ENCODE data around the gene TDRKH. TPM values are rescaled to one million over a fixed set of nuclear protein-coding genes. Genes with fewer than 3 reads are reported as not detected.

TDRKH gene, protein sequence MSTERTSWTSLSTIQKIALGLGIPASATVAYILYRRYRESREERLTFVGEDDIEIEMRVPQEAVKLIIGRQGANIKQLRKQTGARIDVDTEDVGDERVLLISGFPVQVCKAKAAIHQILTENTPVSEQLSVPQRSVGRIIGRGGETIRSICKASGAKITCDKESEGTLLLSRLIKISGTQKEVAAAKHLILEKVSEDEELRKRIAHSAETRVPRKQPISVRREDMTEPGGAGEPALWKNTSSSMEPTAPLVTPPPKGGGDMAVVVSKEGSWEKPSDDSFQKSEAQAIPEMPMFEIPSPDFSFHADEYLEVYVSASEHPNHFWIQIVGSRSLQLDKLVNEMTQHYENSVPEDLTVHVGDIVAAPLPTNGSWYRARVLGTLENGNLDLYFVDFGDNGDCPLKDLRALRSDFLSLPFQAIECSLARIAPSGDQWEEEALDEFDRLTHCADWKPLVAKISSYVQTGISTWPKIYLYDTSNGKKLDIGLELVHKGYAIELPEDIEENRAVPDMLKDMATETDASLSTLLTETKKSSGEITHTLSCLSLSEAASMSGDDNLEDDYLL
- 6.0 TPM for total RNA-seq

DNA sequence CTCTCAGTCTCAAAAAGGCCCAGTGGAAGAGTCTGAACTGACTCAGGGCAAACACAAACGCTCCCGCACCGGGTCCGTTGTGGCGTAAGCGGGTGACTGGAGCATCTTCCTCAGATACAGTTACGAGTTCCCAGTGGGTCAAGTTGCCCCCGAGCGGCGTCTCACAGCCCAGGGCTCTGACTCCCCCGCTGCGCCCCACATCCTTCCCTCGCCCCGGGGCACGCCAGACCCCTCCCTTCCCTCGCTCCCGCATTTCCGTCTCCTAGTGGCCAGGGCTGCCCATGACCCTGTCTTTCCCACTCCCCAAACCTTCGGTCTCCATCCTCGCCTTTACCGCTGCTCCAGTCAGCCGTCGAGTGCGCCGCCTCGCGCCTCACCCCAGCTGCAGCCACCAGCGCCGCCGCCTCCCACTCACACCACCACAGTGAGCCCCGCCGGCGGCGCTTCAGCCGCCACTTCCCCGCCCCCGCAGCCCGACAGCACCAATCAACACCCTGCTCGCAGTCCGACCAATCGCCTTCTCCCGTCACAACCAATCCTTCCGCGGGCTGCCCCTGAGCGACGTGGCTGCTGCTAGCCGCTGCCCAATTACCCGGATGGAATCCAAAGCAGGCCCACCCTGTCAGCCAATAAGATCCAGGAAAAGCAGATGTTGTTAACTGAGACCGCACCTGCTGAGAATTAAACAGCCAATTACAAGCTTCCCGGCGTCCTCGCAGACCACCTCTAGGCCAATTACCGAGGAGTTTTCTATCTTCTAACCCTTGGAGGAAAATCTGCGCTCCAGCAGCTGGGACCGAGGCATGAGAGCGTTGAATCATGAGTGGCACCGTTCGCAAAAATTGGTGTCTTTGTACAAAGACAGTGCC, at the start of gene TDRKH:
TSS of gene TDRKH (minus strand) at position 430 of the 869 bp plus-strand sequence. CDS start 7,478 bp downstream, outside the sequence.
- peak; percentile 98 for DNase-seq

DNA sequence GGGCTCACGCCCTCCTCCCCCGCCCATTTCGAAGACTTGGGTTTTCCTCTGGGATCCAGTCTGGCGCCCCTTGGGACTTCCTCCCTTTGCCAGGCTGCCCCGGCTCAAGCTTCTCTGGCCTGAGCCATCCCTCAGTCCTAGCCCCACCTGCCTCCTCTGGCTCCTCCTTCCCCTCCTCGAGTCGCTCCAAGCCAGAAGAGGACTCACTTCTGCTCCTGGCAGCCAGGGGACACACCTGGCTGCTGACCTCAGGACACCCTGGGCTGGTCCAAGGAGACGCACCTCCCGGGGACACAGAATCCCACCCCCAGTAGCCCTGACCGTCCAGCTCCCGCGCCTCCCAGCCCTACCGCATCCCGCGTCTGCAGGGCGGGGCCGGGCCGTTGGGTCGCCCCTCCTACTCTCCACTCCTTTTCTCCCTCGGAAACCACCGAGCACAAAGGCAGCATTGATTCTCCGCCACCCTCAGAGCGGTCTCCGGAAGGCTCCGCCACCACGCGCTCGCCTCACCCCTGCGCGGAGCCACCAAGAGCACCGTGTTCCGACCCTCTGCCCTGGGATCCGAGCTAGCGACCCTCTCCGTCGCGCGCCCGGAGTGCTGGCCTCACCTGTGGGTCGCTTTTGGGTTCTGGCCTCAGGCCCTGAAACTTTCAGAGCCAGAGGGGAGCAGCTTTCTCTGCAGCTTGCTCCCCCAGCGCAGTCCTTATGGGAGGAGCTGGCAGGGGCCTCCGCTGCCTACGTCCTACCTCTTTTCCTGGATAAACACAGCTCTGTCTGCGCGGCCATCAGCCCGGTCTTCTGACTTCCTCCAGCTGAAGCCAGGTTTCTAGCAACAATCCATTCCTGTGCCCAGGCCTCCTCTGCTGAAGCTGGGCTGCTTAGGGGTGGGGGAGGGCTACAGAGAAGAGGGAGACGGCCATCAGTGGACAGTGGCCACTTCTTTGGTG, 49.4 kb upstream of the TDRKH start, which contains the start of gene C2CD4D:
TSS of gene C2CD4D (minus strand) at position 364 of the 947 bp plus-strand sequence. CDS start 831 bp downstream, outside the sequence.
- DNase-seq = no peak

DNA sequence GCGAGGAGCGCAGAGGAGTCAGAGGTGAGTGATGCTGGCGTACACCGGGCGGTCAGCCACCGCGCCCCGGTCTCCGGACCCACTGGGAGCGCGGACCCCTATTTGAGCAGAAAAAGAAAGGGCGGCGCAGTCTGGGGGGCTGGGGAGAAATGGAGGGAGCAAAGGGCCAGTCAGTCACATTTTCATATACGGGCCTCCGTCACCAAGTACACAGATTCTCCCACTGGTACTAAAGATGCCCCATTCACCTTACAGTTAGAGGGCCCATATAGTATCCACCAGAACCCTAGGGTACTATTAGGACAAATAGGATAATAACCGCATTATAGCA, 48.7 kb upstream of the TDRKH start:
- no peak for DNase-seq

DNA sequence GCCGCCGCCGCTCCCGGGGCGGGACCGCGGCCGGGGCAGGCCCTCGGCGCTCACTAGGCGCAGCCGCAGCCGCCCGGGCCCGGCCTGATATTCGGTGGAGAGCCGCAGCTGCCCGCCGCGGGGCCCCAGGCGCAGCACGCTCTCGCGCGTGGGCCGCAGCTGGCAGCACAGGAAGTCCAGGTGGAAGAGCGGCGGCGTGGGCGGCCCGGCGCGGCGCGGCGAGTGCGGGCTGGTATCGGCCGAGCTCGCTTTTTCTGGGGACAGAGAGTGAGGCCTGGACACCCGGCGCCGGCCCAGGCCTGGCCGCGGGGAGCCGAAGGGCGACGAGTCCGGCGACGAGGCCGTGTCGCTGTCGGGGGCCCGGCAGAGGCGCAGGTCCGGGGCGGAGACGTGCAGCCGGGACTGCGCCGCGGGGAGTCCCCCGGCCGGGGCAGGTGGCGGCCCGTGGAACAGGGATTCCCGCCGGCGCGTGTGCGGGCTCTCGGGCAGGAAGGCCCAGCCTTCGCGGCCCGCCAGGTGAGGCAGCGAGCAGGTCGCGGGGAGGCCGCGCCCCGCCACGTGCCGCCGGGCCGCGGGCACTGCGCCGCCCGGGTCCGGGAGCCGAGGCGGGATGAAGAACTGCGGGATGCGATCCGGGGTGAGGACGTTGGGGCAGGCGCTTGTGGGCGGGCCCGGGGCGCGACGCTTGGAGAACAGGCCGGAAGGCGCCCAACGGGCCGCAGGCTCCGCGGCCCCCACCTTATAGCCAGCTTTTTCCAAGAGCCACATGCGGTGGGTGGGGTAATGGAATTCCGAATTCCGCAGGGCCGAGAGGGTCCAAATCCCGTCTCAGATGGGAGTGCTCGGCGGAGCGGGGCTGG, 48.2 kb upstream of the TDRKH start:
- no peak for DNase-seq

DNA sequence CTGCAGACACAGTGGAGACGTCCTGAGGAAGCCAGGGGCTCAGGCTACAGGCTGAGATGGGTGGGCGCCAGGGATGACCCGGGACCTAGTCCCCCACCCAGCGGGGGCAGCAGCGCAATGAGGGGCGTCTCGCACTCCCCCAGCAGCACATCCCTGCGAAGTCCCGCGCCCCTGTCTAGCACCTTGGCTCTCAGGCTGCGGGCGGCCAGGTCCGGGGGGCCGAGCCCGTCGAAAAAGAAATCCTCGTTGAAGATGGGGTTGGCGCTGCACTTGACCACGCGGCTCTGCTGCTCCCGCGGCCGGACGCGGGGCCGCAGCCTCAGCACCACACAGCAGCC, 47.6 kb upstream of the TDRKH start:
- DNase-seq = no peak

DNA sequence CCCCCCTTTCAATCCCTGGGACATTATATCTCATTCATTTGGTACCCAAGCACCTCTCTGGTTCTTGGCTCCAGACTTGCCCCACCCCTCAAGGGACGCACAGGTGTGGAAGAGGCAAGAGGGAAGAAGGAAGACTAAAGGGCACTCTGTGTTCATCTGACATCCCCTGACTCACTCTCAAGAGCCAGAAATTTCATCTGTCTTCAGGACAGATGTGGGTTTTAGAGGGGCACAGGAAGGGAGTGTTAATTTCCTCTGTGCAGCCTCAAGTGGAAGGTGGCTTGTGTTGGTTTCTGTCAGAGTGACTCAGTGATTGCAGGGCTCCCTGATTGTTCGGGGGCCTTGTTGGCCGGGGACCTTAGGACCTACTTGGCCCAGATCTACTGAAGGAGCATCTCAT, 46.9 kb upstream of the TDRKH start:
- no peak for DNase-seq

DNA sequence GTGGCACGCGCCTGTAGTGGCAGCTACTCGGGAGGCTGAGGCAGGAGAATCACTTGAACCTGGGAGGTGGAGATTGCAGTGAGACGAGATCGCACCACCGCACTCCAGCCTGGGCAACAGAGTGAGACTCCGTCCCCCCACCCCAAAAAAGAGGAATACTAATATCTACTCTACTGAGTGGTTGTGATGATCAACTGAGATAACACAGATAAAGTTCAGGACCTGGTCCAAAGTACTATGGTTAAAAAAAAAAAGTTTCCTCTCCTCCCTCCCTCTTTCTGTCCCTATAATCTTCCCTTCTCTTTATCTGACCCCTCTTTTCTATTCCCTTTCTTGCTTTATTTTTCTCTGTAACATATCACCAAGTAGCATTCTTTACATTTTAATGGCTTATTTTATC, 45.3 kb upstream of the TDRKH start:
- DNase-seq = no peak

DNA sequence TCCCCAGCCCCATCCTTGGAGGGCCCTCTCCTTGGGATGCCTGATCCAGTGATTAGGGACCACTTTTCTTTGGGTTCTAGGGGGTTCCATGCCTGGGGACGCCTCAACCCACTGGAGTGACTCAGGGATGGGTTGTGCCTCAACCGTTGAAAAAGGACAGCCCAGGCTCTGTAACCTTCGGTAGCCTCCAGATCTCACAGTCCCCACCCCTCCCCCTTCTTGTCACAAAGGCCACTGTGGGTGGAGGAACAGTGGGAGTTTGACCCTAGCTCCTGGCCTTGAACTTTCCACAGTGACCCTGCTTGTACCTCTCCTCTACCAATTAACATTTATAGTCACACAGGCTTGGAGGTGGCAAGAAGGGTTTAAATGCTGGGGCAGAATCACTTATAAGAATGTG, 43.9 kb upstream of the TDRKH start:
- DNase-seq = no peak

DNA sequence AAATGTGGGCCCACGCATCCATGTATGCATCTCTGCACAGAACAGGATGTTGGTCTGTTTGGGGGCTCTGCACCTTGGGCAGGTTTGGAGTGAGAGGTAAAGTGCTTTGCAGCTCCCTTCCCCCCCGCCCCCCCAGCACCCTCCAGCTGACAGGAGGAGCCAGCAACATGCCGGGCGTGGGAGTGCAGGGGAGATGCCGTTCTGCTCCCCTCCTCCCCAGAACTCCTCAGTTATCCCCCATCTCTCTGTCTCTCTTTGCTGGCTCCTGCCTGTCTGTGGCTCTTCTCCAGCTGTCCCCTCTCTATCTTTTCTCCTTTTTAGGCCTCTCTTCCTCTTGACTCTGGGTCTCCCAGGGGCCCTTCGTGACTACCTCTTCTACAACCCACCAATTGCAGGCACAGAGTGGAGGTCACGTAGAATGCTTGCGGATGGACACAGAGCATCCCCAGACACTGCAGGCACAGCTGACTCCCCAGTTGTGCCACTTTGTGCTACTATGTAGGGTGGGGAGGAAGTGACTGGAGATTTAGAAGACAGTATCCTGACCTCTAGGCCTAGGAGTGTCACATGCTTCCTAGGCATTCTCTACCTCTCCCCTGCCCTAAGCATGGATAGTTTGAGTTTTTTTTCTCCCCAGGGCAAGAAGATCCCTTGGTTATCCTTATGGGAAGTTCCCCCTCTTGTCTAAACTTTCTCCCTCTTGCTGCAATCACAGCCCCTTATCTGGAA, 43.0 kb upstream of the TDRKH start:
- DNase-seq = no peak

DNA sequence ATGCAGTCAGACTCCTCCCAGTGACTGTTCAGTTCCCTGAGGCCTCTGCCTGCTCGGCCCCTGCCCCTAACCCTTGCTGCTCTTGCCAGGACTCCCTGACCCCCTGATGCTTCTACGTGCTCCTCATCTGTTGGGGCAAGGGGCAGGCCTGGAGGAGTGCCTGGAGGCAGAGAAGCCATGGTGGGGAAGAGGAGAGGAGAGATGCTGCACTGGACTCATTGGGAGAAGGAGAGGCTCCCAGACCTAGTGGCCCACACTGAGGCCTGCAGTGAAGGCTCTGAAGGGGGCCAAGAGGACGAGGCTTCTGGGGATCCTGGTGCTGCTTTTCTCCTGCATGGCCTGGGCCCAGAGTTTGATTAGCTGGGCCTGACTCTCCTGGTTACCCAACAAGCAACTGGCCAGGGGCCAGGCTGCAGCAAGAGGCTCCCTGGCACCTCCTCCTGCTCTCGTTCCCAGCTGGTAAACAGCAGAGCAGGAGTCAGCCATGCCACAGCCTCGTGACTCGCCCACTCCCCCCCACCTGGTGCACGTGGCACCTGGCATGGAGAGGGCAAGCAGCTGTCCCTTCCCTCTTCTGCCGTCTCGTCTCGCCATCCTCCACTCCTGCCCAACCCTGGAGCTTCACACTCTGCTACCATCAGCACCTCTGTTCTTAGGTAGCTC, 42.1 kb upstream of the TDRKH start:
- no peak for DNase-seq

DNA sequence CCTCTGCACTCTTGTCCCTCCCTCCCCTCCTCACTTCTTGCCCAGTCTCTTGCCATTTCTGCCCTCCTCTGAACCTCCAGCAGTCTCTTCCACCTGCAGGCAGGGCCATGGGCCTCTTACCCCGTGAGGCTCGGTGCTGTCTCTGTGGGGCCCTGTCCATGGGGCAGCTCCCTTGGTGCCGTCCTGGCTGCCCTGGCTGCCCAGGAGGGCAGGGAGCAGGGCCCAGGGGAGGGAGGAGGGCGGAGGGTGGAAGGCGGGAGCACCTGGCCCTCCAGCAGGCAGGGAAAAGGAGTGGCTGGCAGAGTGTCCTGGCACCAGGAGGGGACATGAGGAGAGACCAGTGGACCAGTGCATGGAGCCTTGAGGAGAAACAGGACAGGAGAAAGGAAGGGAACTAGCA, 41.3 kb upstream of the TDRKH start, which contains the start of gene RORC:
TSS of gene RORC (minus strand) at position 198 of the 400 bp plus-strand sequence. CDS start at position 160, 38 bp downstream.
- no peak for DNase-seq

DNA sequence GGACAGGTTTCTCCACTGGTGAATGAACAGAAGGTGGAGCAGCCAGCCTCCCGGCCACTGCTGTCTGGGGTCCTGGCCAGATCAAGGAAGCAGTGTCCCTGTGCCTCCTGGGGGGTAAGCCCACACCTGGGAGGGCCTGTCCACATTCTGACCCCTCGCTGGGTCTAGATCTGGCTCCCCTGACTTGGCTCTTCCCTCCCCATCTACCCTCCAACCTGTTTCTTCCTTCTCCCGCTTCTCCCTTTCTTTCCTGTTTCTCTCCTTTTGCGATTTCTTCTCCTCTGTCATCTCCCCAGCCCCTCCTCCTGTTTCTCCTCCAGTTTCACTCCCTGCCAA, 40.9 kb upstream of the TDRKH start:
- no peak for DNase-seq

DNA sequence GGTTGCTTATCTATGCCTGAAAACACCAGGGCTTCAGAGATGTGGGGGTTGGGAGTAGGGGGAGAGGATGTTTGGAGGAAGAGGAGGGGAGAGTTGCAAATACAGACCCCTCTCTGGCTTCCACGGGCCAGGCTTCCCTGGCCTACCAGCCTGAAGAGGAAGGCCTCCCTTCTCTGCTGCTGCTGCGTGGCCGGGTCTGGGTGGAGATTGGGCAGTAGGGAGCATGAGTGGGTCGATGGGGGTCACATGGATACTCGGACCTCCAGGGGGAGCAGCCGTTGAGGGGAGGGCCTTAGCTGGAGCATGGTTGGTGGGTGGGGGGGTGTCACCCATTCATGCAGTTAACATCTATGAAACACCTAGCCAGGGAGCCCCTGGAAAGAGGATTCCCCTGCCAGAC, 39.8 kb upstream of the TDRKH start:
- no peak for DNase-seq

DNA sequence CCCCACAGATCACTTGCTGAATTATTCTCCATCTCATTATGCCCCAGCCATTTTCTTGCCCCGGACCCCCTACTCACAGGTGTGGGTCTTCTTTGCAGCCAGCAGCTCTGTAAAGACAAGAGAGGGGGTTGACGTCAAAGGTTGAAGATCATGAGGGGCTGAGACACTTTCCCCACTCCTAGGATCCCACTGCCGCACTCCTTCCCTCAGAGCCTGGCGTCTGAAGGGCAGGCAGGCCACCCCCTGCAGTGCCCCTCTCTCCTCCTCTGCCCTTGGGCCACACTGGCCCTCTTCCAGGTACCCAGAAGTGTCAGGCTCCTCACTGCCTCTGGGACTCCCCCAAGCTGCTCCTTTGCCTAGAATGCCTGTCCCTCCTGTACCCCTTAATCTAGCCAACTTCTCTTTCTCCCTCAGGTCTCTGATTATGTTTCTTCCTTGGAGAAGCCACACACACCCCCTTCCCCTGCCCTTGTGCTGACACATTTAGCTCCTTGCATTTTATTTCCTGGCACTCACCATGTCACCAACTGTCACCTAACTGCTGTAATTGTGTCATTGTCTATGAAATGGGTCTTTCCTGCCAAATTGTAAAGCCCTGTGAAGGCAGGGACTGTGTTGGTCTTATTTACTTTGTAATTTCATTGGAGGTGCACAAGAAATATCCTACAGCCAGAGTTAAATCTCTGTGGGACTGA, 39.2 kb upstream of the TDRKH start:
- DNase-seq = no peak

DNA sequence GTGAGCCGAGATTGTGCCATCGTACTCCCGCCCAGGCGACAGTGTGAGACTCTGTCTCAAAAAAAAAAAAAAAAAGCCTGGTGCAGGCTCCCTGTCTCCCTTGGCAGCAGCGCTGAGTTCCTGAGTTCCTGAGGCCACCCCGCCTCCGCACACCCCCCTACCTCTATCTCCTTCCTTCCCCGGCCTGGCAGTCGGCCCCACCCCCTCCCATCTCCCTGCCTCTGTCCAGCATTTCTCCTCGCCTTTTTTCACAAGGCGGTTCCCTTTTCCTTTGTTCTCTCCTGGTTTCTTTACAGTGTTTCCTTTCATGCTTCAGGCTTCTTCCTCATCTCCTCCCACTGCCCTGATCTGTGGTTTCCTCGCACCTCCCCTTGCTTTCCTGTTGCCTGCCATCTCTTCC, 38.6 kb upstream of the TDRKH start:
- no peak for DNase-seq

DNA sequence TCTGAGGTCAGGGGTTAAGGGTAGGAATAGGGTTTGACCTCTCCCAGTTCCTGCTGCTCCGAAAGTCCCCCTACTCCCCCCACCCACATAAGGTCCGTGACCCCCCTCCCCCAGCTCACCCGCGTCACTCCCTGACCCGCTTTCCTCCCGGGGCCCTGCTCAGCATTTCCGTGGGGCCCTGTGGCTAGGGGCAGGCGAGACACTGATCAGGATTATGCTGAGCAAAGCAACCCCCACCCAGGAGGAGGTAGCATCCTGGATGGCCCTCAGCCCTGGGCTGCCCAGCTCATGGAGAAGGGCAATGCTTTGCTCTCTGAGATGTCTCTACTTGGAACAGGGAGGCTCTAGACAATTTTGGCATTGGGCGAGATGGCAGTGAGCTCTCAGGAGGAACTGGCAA, 37.6 kb upstream of the TDRKH start:
- no peak for DNase-seq

DNA sequence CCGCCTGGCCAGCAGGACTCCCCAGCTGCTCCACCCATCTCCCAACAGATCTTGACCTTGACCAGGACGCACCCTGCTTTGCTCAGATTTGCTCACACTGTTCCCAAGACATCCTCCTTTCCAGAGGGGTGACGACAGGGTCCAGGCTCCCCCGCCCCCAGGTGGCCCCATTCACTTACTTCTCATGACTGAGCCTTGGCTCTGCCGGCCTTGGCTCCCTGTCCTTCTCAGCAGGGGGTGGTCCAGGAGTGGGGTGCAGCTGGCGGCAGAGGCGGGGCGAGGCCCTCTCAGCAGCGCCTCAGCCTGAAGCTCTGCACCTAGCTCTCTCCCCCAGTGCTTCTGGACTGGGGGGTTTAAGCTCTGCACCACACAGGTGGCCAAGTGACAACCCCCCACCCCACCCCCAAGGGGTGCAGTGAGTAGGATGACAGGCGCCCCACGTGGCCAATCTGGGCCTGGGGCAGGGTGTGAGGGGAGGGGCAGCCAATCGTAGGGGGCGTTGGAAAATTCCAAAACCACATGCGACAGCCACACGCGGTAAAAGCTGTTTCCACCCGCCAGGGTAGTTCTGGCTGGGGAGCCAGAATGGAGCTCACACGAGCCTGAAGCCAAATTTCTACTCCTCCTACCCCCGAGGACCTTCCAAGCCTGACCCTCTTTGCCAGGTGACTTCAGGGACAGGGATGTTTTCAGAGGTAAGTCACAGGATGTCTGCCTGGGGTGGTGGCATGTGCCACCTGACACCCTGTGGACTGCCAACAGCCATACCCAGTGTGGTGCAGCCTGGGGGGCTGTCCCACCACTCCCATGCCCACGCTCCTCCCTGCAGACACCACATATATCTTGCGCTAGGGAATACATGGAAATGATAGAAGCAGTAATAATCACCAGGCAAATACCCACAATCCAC, 35.7 kb upstream of the TDRKH start:
- no peak for DNase-seq

DNA sequence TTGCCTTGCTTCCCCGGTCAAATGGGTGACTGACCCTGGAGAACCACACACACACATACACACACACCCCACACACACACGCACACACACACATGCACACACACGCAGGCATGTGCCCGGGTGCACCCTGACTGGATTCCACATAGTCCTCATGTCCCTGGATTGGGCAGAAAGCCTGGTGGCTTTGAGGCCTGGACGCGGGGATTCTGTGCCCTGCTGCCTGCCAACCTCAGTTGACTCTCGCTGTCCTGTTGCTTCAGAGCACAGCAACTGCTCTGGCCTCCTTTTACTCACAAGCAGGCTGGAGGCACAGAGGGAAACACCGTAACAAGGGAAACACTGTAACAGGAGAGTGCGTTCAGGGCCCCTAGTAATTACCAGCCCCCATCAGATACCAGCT, 34.9 kb upstream of the TDRKH start:
- no peak for DNase-seq

Data from skin of body (tissue), 2 donors.